IMR-90 (cell line): ENCODE results near the gene PCNX2. TPM values are rescaled to one million over a fixed set of nuclear protein-coding genes. Genes with fewer than 3 reads are reported as not detected.

Experiments
- ATAC-seq: fragments of 200-7000 bp; cut with Tn5 transposase; 2 replicates; pipeline ENCODE4 v1.9.1; 2020; ENCODE audit warnings: low read depth, mild to moderate bottlenecking, moderate library complexity
- BruUV-seq: library from RNA; stranded (reverse); fragments of 400-500 nt; replicated peaks from 2 replicates; lab custom pipeline; 2021; lab: Mats Ljungman, UMichigan
- CTCF ChIA-PET: fragments of 300-600 bp; formaldehyde crosslinking; extraction: SDS; loops from one replicate; lab custom pipeline; 2021; ENCODE audit warnings: antibody characterized with exemption; lab: Yijun Ruan, JAX
- POLR2A ChIA-PET: fragments of 300-600 bp; sonication (Branson Sonifier 250); formaldehyde crosslinking; loops from one replicate; lab custom pipeline; 2022; ENCODE audit warnings: antibody characterized with exemption; ENCODE audit not compliant: unreplicated experiment; lab: Charles Lee
- DNase-seq: peaks from one replicate; pipeline ENCODE4 v3.0.0; 2013
- H2AFZ ChIP-seq: replicated peaks from 2 replicates; pipeline ENCODE3; 2013; ENCODE audit warnings: low read length, mild to moderate bottlenecking; ENCODE audit not compliant: poor library complexity
- H2AK5ac ChIP-seq: 2 replicates; pipeline ENCODE4 v1.6.1; 2013; ENCODE audit warnings: low read depth, low read length, inconsistent platforms
- H2AK9ac ChIP-seq: replicated peaks from 2 replicates; pipeline ENCODE3; 2013; ENCODE audit warnings: mild to moderate bottlenecking, low read depth, low read length, moderate library complexity; ENCODE audit not compliant: poor library complexity
- H2BK120ac ChIP-seq: 2 replicates; pipeline ENCODE4 v1.6.1; 2013; ENCODE audit warnings: low read depth, low read length, inconsistent platforms
- H2BK15ac ChIP-seq: 3 replicates; pipeline ENCODE4 v1.6.1; 2013; ENCODE audit warnings: low read depth, low read length, inconsistent platforms
- H2BK20ac ChIP-seq: 2 replicates; pipeline ENCODE4 v1.6.1; 2013; ENCODE audit warnings: low read depth, mild to moderate bottlenecking, inconsistent platforms, low read length, moderate library complexity
- H2BK5ac ChIP-seq: 2 replicates; pipeline ENCODE4 v1.6.1; 2013; ENCODE audit warnings: mild to moderate bottlenecking, low read depth, low read length, inconsistent platforms; ENCODE audit not compliant: poor library complexity, severe bottlenecking
- H3K14ac ChIP-seq: replicated peaks from 2 replicates; pipeline ENCODE4 v1.6.1; 2013; ENCODE audit warnings: low read depth, low read length, inconsistent platforms
- H3K18ac ChIP-seq: 2 replicates; pipeline ENCODE4 v1.6.1; 2013; ENCODE audit warnings: low read depth, low read length, control low read depth
- H3K23ac ChIP-seq: 2 replicates; pipeline ENCODE4 v1.6.1; 2013; ENCODE audit warnings: low read depth, low read length, inconsistent platforms
- H3K27ac ChIP-seq: 2 replicates; pipeline ENCODE4 v1.5.1; 2013; ENCODE audit warnings: mild to moderate bottlenecking, control low read depth, low read length; ENCODE audit not compliant: insufficient read depth
- H3K27me3 ChIP-seq: 2 replicates; pipeline ENCODE4 v1.6.1; 2013; ENCODE audit warnings: low read length; ENCODE audit not compliant: control insufficient read depth, insufficient read depth
- H3K36me3 ChIP-seq: 2 replicates; pipeline ENCODE4 v1.6.1; 2013; ENCODE audit warnings: low read length, mixed read lengths; ENCODE audit not compliant: control insufficient read depth, insufficient read depth
- H3K4ac ChIP-seq: 2 replicates; pipeline ENCODE4 v1.6.1; 2013; ENCODE audit warnings: low read depth, low read length, inconsistent platforms
- H3K4me1 ChIP-seq: 2 replicates; pipeline ENCODE4 v1.6.1; 2013; ENCODE audit warnings: low read length, mixed read lengths; ENCODE audit not compliant: control insufficient read depth, insufficient read depth
- H3K4me2 ChIP-seq: 2 replicates; pipeline ENCODE4 v1.6.1; 2013; ENCODE audit warnings: low read depth, mild to moderate bottlenecking, control low read depth, low read length, moderate library complexity
- H3K4me3 ChIP-seq: 2 replicates; pipeline ENCODE4 v1.5.1; 2013; ENCODE audit warnings: low read depth, mild to moderate bottlenecking, control low read depth, low read length, moderate library complexity; ENCODE audit not compliant: insufficient read depth
- H3K56ac ChIP-seq: 2 replicates; pipeline ENCODE4 v1.6.1; 2013; ENCODE audit warnings: low read length, inconsistent platforms; ENCODE audit not compliant: insufficient read depth; ENCODE audit errors: extremely low read depth
- H3K79me1 ChIP-seq, 2 experiments: 2 replicates each; pipeline ENCODE4 v1.6.1; 2013; ENCODE audit warnings: low read length in 2 of 2, inconsistent platforms in 1 of 2, low read depth in 1 of 2
- H3K9ac ChIP-seq: 2 replicates; pipeline ENCODE4 v1.6.1; 2013; ENCODE audit warnings: low read depth, low read length, control low read depth
- H3K9me1 ChIP-seq: 2 replicates; pipeline ENCODE4 v1.6.1; 2013; ENCODE audit warnings: low read length, inconsistent platforms; ENCODE audit not compliant: insufficient read depth
- H3K9me3 ChIP-seq: 2 replicates; pipeline ENCODE4 v1.6.1; 2013; ENCODE audit warnings: low read length; ENCODE audit not compliant: control insufficient read depth, insufficient read depth
- H4K20me1 ChIP-seq: 2 replicates; pipeline ENCODE4 v1.6.1; 2013; ENCODE audit warnings: low read length, inconsistent platforms; ENCODE audit not compliant: insufficient read depth
- H4K5ac ChIP-seq: 2 replicates; pipeline ENCODE4 v1.6.1; 2013; ENCODE audit warnings: mild to moderate bottlenecking, low read depth, low read length, control low read depth
- H4K8ac ChIP-seq, 2 experiments: 2 replicates each; pipeline ENCODE4 v1.6.1; 2013; ENCODE audit warnings: low read depth in 2 of 2, low read length in 2 of 2, control low read depth in 1 of 2, inconsistent platforms in 1 of 2
- H4K91ac ChIP-seq: 2 replicates; pipeline ENCODE4 v1.6.1; 2013; ENCODE audit warnings: low read depth, low read length, inconsistent platforms; ENCODE audit not compliant: insufficient read depth
- BHLHE40 ChIP-seq: fragments of 150-350 bp; IDR thresholded peaks from 2 replicates; pipeline ENCODE4 v1.6.1; 2016; ENCODE audit warnings: mild to moderate bottlenecking, low read depth, low read length
- MAFK ChIP-seq: IDR thresholded peaks from 2 replicates; pipeline ENCODE4 v1.6.1; 2012; ENCODE audit warnings: low read depth, low read length, improper control_type of control experiment
- WGBS, 2 experiments: methylation state at CpG; one replicate each; pipeline versions ENCODE4 v1.1.5 to v1.1.7; 2013; ENCODE audit warnings: missing lambda C conversion rate in 2 of 2; ENCODE audit not compliant: insufficient read length in 1 of 2; ENCODE audit errors: extremely low coverage in 2 of 2; 5-methylcytosine and 5-hydroxymethylcytosine counted together
- dilution Hi-C: fragments of 300-500 bp; cut with HindIII; formaldehyde crosslinking; loops from one replicate; pipeline ENCODE4 v1.14.3; 2018; ENCODE audit warnings: low sequenced_read_pairs; ENCODE audit not compliant: unreplicated experiment
- in situ Hi-C: fragments of 300-500 bp; cut with MboI; formaldehyde crosslinking; loops from 3 replicates; pipeline ENCODE4 v1.14.3; 2019; ENCODE audit warnings: low sequenced_read_pairs, inconsistent platforms, mixed read lengths
- intact Hi-C: fragments of 100-400 bp; cut with micrococcal nuclease; formaldehyde crosslinking; loops from 2 replicates; pipeline ENCODE4 v1.10.0; 2022
- polyA plus RNA-seq, 3 experiments: library from polyadenylated mRNA; depleted of rRNA; stranded (reverse); fragments of >200 nt; gene quantifications; 2 replicates each; pipeline ENCODE4 v1.2.3, GENCODE V29; 2012; ENCODE audit warnings: low replicate concordance in 1 of 3
- total RNA-seq: library from RNA; depleted of rRNA; stranded (reverse); fragments of >200 nt; gene quantifications from 2 replicates; pipeline ENCODE4 v1.2.3, GENCODE V29; 2012

The PCNX2 gene
- total and polyA plus RNA-seq, 2 of the 4 experiments (the other 2 are of a cell fraction), result 15.9 to 22.6 TPM

DNA sequence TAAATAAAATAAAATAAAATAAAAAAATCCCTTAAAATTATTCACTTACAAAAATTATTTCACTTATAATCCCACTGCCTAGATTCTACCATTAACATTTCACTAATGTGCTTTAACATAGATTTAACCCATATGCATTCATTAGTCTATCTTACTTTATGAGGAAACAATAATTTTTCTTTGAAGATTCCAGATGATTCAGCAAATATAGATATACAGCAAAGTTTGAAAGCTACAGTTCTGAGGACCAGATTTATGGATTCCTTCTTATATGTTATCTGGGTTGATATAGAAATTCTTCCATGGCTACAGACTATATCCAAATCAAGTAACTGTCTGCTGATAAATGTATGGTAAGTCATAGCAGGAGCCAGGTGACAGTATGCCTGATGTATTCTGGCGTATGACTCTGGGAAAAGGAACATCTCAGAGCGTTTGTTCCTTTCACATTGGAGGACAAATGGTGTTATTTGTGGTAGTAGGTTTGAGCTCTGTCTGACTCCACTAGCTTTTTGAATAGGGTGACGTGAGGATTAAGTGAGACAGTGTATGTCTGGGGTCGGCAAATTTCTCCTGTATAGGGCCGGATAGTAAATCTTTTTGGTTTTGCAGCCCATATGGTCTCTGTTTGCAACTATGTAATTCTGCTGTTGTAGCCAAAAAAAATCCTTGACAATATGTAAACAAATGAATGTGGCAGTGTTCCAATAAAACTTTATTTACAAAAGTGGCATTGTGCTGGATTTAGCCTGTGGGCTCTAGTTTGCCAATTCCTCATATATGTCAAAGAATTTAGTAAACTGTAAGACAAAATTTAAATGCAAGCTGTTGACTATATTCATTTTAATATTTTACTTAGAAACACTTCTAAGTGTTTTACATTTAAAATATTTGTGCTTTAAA lies 41.3 kb upstream of the PCNX2 start:
- TF ChIP-seq BHLHE40, result no peak
- peak; percentile 44 for TF ChIP-seq MAFK
- H3K23ac ChIP-seq, result no peak overlapping the region
- ATAC-seq, result no peak
- no peak overlapping the region for H3K4me2 ChIP-seq
- BruUV-seq, result no TSS peak
- H3K27me3 ChIP-seq, result peaks cover 5% of the 10 kb centered on the region
- H3K27ac ChIP-seq, result no peak overlapping the region
- H4K91ac ChIP-seq, result no peak overlapping the region
- H4K20me1 ChIP-seq, result no peaks in the 10 kb centered on the region
- no peak overlapping the region for H2BK120ac ChIP-seq
- H3K9ac ChIP-seq, result no peak overlapping the region
- no peak overlapping the region for H3K4me3 ChIP-seq
- no peak for DNase-seq
- no peak overlapping the region for H3K14ac ChIP-seq
- POLR2A ChIA-PET, result no interaction called here
- no peaks in the 10 kb centered on the region for H3K36me3 ChIP-seq
- no peak overlapping the region for H3K18ac ChIP-seq
- no peak overlapping the region for H2AK9ac ChIP-seq
- no peak overlapping the region for H3K56ac ChIP-seq
- H2BK15ac ChIP-seq, result no peak overlapping the region
- CTCF ChIA-PET, result interaction anchor here (0.6 to 1.3 kb wide), 3 partner anchors 15 to 1970 kb away, joined by 3 to 4 read pairs (median 3); no protein-coding TSS in a partner anchor
- no peak overlapping the region for H2BK5ac ChIP-seq
- H3K79me1 ChIP-seq, result no peaks in the 10 kb centered on the region
- no peaks in the 10 kb centered on the region for H3K9me1 ChIP-seq
- no peak overlapping the region for H3K4ac ChIP-seq
- intact Hi-C loops (no loop called here), in situ Hi-C loops (no loop called here), dilution Hi-C loops (no loop called here)
- WGBS, 2 experiments, result no CpG with 5 or more reads among the region's 5 CpGs
- no peaks in the 10 kb centered on the region for H3K4me1 ChIP-seq
- no peaks in the 10 kb centered on the region for H3K9me3 ChIP-seq
- H4K5ac ChIP-seq, result no peak overlapping the region
- no peak overlapping the region for H2AK5ac ChIP-seq
- H2AFZ ChIP-seq, result no peak overlapping the region
- H4K8ac ChIP-seq, result no peak overlapping the region
- no peak overlapping the region for H2BK20ac ChIP-seq
